Measurements from ENCODE around the gene DNAH17.

Gene DNAH17

DNA sequence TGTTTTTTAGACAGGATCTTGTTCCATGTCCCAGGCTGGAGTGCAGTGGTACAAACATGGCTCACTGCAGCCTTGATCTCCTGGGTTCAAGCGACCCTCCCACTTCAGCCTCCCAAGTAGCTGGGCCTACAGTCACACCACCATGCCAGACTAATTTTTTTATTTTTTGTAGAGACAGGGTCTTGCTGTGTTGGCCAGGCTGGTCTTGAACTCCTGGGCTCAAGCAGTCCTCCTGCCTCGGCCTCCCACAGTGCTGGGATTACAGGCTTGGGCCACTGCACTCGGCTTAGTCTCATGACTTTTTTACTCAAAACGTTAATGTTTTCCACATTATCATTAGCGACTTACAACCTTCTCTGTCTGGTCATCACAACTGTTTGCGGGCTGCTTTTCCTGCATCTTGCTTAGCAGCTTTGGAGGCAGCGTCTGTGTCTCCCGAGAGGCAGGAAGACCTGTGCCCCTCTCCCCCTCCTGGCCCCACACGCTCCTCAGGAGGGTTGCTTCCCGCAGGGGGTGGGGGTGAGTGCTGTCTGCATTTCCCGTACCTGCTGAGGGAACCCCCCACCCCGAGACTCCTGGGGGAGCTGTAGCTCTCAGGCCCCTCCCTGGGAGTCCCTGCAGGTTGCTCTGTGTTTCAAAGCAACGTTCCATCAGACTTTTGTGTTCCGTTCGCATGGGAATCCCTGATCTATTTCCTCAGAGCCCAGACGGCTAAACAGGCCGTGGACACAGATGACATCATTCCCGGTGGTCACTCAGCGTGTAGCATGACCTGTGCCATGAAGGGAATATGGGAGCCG lies 146.1 kb downstream of the DNAH17 start:
- TF ChIP-seq CTCF (IDR thresholded peaks at IDR 0.05; ENCODE audit: low read length, missing control alignments) = no peak
- DNase-seq (ENCODE audit: low read depth) = no peak
- no peak overlapping the region for H3K4me3 ChIP-seq (replicated peaks; ENCODE audit: low read depth, low read length)

GRCh38 chr17:78429618-78429995 lies 147.6 kb downstream of the DNAH17 start:
- TF ChIP-seq CTCF (IDR thresholded peaks at IDR 0.05; ENCODE audit: low read length, missing control alignments) = no peak
- H3K4me3 ChIP-seq (replicated peaks; ENCODE audit: low read depth, low read length) = no peak overlapping the region
- no peak for DNase-seq (ENCODE audit: low read depth)

DNA sequence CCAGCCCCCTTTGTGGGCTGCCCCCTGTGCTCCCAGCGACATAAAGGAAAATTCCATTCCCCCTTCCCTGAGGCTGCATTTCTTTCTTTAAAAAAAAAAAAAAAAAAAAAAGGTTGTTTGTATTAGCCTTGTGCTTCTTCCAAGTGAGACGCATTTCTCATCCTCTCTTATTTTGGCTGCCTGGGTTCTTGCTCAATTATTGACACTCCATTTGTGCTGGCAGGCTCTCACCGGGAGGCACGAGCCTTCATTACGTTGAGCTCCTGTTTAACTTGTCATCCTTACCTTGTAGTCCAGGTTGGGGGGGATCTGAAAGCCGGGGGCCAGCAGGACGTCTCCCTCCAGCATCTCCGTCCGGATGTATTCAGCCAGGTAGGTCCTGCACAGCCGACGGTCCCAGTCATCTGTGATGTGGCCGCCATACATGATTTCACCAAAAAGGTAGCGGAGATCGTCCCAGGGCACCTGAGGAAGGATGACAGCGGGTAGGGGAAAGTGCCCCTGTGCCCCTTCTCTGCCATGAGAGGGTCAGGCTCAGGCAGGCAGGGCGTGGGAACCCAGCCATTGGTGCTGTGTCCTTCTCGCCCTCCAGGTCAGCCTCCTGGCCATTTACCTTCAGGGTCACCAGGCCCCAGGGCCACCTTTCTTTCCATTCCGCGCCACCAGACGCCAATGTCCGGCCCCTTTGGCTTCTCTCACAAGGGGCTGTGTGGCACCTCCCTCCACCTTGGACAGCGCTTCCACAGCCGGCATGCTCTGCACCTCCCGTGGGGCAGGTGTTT lies 148.2 kb downstream of the DNAH17 start:
- no peak for DNase-seq (ENCODE audit: low read depth)
- H3K4me3 ChIP-seq (replicated peaks; ENCODE audit: low read depth, low read length) = no peak overlapping the region
- no peak for TF ChIP-seq CTCF (IDR thresholded peaks at IDR 0.05; ENCODE audit: low read length, missing control alignments)

GRCh38 chr17:78428025-78428575 lies 149.1 kb downstream of the DNAH17 start:
- DNase-seq (ENCODE audit: low read depth) = no peak
- no peak overlapping the region for H3K4me3 ChIP-seq (replicated peaks; ENCODE audit: low read depth, low read length)

DNA sequence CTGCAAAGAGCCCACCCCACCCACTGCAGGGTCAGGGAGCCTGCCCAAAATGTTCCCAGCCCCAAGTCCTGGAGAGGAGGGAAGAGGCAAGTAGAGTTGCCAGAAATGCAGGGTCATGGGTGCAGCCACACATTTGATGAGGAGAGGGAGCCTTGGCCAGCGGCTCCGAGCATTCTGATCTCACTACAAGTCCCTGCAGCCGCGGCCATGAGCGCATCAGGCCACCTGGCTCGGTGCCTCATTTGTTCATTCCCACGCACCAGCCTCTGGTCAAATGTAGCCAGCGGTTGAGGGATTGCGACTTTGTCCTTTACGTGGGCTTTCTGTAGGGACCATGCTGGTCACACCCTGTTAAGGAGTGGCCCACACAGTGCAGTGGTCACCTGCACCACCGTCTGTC lies 150.1 kb downstream of the DNAH17 start:
- no peak overlapping the region for H3K4me3 ChIP-seq (replicated peaks; ENCODE audit: low read depth, low read length)
- no peak for TF ChIP-seq CTCF (IDR thresholded peaks at IDR 0.05; ENCODE audit: low read length, missing control alignments)
- no peak for DNase-seq (ENCODE audit: low read depth)

More at GRCh38 chr17:78428025-78428575, 149.1 kb downstream of the DNAH17 start:
- no peak for TF ChIP-seq CTCF (IDR thresholded peaks at IDR 0.05; ENCODE audit: low read length, missing control alignments)

DNA sequence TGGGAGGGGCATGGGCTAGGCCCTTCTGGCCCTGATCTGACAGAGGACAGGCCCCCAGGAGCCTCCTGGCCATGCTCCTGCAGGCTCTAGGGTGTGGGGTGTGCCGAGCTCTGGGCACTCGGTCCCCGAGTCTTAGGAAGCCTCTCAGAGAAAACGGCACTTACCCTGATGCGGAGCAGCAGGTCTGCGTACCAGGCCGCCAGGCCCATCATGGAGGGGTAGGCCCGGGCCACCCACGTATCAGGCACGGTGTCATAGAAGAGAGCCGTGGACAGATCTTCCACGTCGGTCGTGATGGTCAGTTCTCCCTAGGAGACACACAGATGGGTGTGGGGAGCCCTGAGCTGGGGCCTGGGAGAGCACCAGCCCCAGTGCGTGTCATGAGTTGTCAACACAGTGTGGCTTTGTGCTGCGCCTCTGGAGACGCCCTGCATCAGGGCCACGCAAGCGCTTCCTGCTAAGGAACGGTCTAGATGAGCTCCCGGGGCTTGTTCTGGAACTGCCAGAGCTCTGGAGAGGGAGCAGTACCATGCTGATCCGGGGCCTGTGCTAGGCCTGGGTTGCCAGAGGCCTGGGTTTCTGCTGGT lies 150.8 kb downstream of the DNAH17 start:
- no peak for DNase-seq (ENCODE audit: low read depth)
- TF ChIP-seq CTCF (IDR thresholded peaks at IDR 0.05; ENCODE audit: low read length, missing control alignments) = no peak
- no peak overlapping the region for H3K4me3 ChIP-seq (replicated peaks; ENCODE audit: low read depth, low read length)
